Peyer's patch (tissue), 4 donors: ENCODE data around the gene ZBTB7C.

Source experiments
- CTCF ChIP-seq, 6 experiments: fragments of 450-650 bp in 4 of 6; fragments of 200-600 bp in 2 of 6; sonication (generic) in 1 of 6; IDR thresholded peaks; one replicate each; pipeline ENCODE4 v1.5.1; 2017 to 2019; ENCODE audit warnings: antibody characterized with exemption in 6 of 6, mild to moderate bottlenecking in 3 of 6, moderate library complexity in 1 of 6
- POLR2A ChIP-seq, 2 donors: fragments of 450-650 bp; IDR thresholded peaks; one replicate each; pipeline ENCODE4 v1.5.1; 2017; ENCODE audit warnings: antibody characterized with exemption in 2 of 2, mild to moderate bottlenecking in 2 of 2, moderate library complexity in 2 of 2

- TF ChIP-seq CTCF (IDR thresholded peaks at IDR 0.05) (no peak), POLR2A (IDR thresholded peaks at IDR 0.05) (no peak)
Observed at GRCh38 chr18:48176909-48177308, 232.3 kb downstream of the ZBTB7C start.
